Activated CD4-positive, alpha-beta T cell treated with anti-CD3 and anti-CD28 coated beads, Interleukin-2, amount 50 U/mL, for 16 hours (primary cell): ENCODE data around the gene ZNF568.
A peak's percentile ranks its signal among the peaks of the same experiment; 100 is the strongest.

Experiments used
- DNase-seq: peaks from one replicate; pipeline ENCODE4 v3.0.0-alpha.2; 2020

The ZNF568 gene

GRCh38 chr19:37007587-37008220 is 91.6 kb downstream of the ZNF568 start:
- peak; percentile 10 for DNase-seq

DNA sequence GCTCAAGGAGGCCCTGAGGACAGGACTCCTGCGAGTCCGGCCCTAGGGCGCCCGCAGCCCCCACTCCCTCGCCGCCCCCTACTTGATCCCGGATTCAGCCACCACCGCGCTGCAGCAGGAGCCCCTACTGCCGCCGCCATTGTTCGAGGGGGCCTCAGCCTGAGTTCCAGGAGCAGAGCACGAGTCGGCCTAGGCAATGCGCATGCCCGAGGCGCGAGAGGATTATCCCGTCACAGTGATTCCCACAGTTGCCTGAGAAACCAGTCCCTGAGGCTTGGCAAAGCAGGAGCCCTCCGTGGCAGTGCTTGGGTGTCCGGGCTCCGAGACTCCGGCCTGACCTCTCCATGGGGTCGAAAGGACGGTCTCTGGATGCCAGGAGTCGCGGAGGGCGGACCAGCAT is 93.7 kb downstream of the ZNF568 start:
- no peak for DNase-seq

DNA sequence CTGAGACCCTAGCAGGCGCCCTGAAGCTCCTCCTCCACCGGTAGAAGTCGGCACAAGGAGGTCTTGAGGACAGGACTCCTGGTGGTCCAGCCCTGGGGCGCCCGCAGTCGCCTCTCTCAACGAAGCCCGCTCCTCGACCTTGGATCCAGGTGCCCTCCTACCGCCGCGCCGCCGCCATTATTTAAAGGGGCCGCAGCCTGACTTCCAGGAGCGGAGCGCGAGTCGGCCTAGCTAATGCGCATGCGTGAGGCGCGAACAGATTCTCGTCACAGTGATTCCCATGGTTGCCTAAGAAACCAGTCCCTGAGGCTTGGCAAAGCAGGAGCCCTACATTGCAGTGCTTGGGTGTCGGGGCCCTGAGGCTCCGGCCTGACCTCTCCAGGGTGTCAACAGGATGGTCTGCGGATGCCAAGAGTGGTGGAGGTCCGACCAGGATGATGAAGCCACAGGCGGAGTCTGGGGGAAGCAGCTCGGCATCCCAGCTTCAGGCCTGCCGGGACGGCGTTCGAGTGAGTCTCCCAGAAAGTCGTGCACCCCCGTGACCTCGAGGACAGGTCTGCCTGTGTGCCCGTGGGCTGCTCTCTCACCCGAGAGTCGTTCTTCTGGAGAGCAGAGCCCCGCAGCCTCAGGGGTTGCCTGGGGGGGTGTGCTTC is 96.1 kb downstream of the ZNF568 start:
- DNase-seq = no peak

GRCh38 chr19:37014456-37014855 is 98.3 kb downstream of the ZNF568 start:
- DNase-seq = no peak

DNA sequence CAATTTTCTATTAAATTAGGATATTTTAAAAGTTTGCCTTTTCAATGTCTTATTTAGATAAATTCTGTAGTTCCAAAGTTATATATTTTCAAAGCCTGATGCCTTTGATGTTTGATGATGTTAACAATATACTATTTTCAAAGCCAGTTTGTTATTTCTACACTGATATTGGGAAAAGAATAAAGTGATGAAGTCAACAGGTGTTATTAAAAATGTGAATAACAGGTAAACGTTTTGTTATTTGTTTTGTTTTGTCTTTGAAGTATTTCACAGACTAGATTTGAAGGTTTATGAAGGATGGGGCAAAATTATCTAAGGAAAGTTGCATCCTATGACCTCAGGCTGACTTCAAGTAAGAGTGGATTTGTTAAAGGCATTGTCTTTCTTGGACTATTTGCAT is 129.0 kb downstream of the ZNF568 start:
- no peak for DNase-seq
